Raji (cell line): Measurements from ENCODE around the gene ZC3H8.

ENCODE experiments used
- POLR2A ChIP-seq: IDR thresholded peaks from 2 replicates; pipeline ENCODE4 v1.6.1; 2011; ENCODE audit warnings: low read depth, low read length, control low read depth; ENCODE audit not compliant: insufficient read depth

ZC3H8 gene

DNA sequence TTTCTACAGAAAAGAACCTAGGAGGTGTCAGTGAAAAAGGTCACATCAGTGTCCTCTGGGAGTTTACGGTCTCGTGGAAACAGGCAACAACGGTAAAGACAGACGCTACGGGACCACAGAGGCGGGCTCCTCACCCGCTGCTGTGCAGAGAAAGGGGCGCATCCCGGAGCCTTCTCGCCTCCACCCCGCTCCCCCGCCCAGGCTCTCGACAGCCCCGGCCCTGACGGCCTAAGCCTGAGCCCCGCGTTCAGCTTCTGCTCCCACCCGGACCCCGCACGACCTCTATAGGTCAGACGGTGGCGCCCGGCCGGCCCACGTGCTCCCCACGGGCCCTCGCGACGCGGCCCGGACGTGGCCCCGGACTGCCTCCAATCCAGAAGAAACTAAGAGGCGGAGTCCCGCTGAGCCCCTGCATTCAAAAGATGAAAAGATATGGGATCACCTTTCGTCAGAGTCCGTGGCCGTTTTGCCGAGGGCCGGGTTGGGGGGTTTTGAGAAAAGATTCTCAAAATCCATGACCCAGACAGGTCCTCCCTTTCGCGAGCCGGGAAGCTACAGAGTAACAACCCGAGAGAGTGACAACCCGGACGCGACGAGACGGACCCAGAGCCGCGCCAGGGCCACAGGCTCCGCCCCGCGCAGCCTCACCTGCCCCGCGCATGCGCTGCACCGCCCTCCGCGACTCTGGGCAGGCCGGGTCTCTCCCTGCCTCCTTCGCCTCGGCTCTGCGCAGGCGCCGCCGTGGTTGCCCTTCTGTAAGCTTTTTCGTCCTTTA is at the start of gene ZC3H8:
Gene ZC3H8 (minus strand): TSS at position 577 of the 775 bp plus-strand sequence. CDS start 61 bp downstream, at position 516.
- peak; percentile 96 for TF ChIP-seq POLR2A

DNA sequence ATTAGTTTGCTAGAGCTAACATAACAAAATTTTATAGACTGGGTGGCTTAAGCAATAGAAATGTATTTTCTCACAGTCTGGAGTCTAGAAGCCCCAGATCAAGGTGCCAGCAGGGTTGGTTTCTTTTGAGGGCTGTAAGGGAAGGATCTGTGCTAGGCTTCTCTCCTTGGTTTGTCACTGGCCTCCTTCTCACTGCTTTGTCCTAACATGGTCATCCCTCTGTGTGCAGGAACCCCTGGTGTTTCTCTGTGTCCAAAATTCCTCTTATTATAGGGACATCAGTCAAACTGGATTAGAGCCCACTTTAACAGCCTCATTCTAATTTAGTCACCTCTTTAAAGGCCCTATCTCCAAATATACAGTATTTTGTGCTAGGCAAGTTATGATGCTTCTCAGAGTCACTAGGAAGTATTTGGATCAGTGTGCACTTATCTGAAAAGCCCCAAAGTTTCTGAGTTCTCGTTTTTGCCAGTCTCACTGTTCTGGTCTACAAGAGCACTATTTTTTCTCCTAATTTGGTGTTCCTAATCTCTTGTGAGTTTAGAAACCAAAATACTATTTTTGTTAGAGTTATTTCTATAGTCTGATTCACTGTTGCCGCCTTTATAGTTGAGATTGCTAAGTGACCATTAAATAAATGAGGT is 49.6 kb upstream of the ZC3H8 start:
- TF ChIP-seq POLR2A = no peak

DNA sequence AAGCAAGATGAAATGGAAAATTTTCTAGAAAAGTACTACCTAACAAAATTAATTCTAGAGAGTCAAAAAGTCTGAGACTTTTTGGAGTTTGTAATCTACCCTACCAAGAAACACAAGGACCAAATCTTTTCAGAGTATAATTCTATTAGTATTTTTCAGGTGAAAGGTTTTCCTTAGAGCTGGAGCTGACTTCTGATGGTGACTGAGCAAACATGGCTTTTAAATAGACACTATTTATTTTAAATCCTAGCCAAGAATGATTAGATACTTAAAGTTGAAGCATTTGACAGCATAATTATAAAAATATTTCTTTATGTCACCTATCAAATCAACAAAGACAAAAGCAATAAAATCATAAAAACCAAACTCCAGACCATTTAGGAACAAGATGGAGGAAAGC is 47.1 kb upstream of the ZC3H8 start:
- no peak for TF ChIP-seq POLR2A

DNA sequence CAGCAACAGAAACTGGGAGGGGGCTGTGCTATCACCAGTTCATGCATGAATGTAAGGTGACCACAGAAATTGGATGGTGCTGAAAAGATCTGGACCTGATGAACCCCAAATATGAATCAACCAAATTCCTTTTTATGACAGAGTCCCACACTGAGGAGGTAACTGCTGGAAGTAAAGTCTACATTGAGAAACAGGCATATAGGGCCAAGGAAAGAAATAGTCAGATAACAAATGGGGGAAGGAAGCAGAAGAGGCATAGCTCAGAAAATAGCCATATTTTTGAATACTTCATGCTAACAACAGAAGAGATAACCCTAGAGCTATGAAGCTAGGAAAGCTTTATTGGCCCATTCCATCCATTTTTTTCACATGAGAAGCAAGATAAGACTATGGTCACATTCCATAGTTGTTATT is 46.3 kb upstream of the ZC3H8 start:
- TF ChIP-seq POLR2A = no peak

DNA sequence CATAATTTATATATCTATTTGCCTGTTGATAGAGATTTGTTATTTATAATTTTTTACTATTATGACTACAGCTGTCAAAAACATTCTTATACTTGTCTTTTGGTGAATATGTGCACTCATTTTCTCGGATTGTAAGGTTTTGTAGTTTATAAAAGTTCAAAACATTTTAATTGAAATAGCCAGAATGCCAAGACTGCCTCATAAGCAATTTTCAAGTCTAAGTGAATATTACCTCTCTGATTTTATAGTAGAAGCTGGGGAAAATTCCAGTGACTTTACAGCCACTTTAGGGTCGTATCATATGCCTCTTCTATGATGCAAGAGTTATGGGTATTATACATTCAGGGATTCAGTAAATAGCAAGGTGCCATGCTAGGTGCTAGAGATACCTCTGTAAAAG is 41.6 kb upstream of the ZC3H8 start:
- no peak for TF ChIP-seq POLR2A

DNA sequence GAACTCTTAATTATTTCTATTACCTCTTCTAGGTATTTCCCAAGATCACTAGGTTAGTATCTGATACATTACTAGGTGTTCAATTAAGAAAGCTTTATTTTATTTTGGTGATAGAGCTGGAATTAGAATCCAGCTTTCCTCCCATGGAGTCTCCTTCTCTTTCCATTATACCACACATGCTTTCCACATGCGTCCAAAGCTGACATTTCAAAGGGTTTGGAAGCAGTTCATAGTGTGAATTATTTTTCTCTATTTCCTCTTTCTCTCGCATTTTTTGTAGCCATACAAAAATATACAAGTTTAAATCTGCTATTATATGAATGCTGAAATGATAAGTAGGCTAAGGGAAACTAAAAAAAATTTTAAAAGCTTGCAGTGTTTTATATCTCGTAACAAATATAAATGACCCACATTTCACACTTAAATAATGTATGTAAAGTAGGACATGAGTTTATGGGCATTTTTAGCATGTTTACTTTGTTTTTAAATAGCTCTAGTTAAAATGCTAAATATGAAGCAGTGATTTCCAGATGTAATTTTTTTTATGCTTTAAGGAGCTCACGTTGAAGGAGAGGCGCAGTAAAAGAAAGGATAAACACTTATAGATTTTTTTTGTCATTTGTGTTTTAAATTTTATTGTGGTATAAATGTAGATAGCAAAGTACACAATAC is 40.7 kb upstream of the ZC3H8 start:
- no peak for TF ChIP-seq POLR2A

DNA sequence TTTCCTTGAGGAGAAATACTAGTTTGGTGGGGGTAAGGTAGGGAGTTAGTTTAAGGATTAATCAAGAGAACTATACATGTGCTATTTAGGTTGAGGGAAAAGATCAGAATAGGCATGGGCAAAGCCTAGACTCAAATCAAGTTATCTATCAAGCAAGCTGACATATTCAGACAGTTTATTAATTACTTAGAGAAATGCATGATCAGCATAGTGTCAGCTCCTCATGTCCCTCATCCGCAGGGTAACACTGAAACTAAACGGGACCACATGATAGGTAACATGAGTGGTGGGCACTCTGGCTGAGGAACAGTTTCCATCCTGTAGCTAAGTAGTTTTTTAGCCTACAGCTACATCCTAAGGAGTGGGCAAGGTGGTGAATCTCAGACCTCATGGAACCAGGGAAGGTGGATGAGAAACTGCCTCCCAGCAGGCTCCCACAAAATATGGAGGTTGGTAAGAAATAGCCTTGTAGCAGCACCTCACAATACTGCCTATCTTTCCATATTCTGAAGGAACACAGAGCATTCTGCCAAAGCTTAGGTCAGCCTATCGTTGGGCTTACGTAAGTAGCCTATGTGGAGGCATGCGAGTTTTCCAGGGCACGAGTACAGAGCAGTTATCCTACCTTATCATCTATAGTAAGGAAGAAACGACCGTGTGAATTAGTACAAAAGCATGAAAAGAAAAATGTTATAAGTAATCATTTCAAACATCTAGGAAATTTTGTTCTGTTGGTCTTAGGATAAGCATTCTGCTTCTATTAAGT is 39.0 kb upstream of the ZC3H8 start:
- TF ChIP-seq POLR2A = no peak

DNA sequence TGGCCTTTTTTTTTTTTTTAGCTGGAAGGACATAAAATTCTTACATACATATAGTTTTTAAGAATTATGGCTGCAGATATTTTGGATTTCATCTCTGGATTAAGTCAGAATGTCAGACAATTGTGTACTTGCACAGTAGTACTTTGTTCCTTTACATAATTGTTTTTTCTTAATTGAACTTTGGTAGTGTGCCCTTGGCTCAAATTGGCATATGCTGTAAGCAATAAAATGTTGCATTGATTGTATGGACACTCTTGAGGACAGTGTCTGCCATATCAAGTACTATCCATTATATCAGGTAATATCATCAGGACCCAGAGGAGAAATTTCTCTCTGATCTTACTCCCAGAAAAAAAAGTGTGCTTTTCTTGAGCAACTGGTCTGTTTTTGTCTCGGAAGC is 35.8 kb upstream of the ZC3H8 start:
- no peak for TF ChIP-seq POLR2A

DNA sequence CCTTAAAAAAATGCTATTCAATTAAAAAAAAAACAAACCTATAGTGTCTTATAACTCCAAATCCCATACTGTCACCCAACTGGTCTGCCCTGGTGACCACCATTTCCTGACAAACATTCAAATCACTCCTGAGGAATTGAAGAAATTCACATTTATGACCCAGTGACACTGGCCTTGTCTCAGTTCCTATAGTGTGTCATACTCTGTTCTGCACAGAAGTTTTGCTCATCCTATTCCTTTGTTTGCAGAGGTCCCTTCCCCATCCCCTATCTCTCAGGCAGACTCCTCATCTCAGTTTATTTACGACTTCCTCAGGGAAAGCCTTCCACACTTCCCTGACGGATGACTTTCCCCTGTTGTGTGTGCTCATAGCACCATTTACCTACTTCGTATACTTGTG is 35.2 kb upstream of the ZC3H8 start:
- no peak for TF ChIP-seq POLR2A

DNA sequence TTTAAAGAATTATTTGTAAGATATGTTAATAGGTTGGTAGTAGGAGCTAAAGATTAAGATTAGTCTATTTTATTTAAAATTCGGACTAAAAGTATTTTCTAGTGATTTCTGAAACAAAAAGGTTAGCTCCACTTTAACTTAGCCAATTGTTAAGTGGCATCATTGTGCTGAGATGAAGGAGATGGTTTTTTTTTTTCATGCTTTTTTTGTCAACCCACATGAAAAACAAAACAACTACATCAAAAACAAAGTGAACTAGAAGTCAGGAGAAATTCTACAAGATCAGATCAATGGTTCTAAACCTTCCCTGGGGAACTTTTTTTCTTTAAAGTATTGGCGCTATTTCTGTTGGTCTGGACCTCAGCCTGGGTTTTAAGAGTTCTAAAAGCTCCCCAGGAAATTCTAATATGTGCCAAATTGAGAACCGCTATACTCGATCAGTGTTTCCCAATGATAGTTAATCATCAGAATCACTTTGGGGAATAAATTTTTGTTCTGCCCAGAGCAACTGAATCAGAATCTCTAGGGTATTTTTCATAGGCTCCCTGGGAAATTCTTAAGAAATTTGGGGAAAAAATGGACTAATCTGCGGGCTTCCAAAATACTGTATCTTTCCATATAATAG is 22.9 kb upstream of the ZC3H8 start:
- no peak for TF ChIP-seq POLR2A

DNA sequence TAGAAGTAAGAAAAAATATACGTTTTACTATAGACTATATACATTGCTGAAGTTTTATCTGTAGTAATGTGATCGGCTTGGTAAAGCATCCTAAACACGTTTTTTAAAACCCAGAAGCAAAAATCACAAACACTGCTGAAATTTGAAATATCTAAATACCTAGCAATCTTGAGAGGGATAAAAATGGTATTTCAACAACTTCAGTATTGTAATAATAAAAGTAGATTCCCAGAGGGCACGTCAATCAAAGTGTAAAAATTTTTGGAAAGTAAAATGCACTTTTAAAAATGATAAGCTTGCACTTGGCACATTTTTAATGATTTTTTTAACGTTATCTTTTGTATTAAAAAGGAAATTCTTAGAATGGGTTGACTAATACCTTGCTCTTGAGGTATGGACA is 22.1 kb upstream of the ZC3H8 start:
- TF ChIP-seq POLR2A = no peak

DNA sequence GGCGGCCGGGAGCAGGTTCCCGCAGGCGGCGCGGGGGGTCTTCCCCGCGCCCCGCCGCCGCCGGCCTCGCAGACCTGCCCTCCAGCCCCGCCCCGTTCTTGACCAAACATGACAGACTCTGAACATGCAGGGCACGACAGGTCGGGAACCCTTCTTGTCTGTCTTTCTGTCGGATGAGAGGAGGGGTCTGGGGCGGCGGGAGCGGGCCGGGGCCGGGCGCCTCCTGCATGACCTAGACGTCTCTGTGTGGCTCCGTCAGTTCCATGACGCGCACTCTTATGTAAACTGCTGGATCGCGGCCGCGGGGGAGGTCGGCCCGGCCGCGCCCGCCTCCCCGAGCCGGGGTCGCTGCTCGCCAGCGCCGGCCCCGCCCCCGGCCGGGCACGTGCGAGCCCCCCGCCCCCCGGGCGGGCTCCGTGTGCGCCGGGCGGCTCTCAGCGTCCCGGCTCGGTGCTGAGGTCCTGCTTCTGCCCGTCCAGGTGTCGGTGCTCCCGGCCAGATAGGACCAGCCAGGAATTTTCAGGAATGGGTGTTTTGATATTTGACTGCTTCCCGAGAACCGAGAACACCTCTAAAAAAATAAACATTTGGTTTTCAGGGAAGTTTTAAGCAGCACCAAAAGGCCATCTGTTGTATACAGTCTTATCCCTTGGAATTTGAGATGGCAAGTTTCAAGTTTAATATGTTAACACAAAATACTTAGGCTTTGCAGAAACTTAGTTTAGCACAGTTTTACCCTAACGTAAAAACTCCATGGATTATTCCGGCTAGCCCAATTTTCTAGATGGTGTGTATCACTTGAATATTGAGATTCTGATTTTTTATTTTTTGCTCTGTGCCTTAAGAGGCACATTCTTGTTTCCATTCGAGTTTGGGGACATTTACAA is 21.3 kb upstream of the ZC3H8 start:
- peak; percentile 70 for TF ChIP-seq POLR2A

DNA sequence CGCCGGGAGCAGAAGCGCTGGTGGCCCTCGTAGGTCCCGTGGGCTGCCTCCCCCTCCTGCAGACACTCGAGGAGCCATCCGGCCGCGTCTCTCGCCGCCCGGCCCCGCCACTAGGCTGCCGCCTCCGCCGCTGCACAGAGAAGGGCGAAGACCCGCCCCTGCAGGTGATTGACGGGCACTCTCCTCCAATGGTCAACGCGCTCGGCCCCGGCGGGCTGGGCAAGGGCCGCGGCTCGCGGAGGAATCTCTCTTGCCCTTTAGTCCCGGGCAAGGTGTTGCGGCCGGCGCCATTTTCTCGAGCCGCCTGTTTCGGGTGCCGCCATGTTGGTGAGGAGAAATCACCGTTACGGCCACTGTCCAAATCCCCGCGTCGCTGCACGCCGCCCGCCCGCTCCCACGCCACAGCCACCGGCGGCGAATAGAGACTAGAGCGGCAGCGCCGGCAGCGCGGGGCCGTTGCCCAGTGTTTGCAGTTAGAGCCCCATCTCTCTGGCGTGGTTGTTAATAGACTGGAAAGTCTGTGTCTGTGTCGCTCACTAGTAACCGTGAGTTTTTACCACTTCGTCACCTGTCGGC is 20.6 kb upstream of the ZC3H8 start, which contains the start of gene ZC3H6:
Gene ZC3H6 (plus strand): TSS at position 287 of the 576 bp plus-strand sequence. CDS start 398 bp downstream, outside the sequence.
- TF ChIP-seq POLR2A = peak; percentile 93
